ENCODE results near the gene BTN1A1.

BTN1A1 gene

DNA sequence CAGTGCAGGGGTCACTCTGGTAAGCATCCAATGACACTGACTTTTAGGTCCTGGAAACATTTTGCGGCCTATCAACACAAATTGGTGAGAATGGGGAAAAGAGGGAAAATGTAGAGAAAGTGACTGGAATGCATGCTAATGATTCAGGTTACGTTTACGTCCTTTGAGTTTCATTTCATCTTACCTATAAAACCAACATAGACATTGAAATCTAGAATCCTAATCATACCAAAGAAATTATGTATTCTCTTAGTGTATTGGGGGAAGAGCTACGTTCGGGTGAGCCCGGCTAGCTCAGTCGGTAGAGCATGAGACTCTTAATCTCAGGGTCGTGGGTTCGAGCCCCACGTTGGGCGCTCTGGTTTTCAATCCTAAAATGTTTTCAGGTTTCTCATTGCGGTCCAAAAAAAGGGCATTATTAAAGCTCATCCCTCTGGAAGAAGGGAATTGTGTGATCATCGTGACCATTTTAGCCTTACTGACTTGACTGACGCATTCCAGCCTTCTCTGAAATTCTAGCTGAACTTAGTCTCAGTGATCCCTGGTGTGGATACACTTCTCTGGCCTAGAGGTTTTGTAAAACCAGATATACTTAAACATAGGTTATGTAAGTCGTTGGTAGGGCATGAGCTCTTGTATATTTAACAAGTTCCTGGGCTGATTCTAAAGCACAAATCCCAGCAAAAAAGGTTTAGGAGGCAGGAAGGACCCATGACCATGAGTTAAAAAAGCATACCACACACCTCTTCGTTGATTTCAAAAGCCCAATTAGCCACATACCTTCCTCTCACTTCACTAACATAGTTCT, 56.4 kb downstream of the BTN1A1 start:
- no peak for TF ChIP-seq SUZ12 (IDR thresholded peaks at IDR 0.05; ENCODE audit: extremely low read depth, insufficient read depth, insufficient read length)
- TF ChIP-seq YY1 (IDR thresholded peaks at IDR 0.05; ENCODE audit: insufficient read depth, insufficient read length) = no peak
- no peak for TF ChIP-seq ZNF274 (IDR thresholded peaks at IDR 0.05; ENCODE audit: low read depth, low read length)
- H3K9ac ChIP-seq (ENCODE audit: insufficient read length, low read depth) = peak overlapping the region; percentile 38
- H3K4me1 ChIP-seq (ENCODE audit: insufficient read depth, insufficient read length) = no peaks in the 10 kb centered on the region
- no peaks in the 10 kb centered on the region for H3K36me3 ChIP-seq (ENCODE audit: insufficient read depth, insufficient read length, low read length)
- H3K4me3 ChIP-seq (ENCODE audit: insufficient read length, low read depth) = peak overlapping the region; percentile 43
- H3K9me3 ChIP-seq (ENCODE audit: insufficient read depth, low read length) = no peaks in the 10 kb centered on the region
- no peaks in the 10 kb centered on the region for H3K27me3 ChIP-seq (ENCODE audit: insufficient read depth, insufficient read length)
- DNase-seq (ENCODE audit: low read depth, low spot score) = no peak
